GM21423 (cell line): Measurements from ENCODE around the gene AURKAIP1.
"Not testable (repeated sequence)": the region's sequence is repeated elsewhere in the genome, so short reads cannot be mapped to it uniquely, and the experiment has no call there.

Experiments
- ATAC-seq: cut with Tn5 transposase; IDR thresholded peaks from one replicate; pipeline ENCODE4 v1.9.1; 2021; ENCODE audit warnings: mild to moderate bottlenecking, moderate library complexity; ENCODE audit not compliant: unreplicated experiment

The AURKAIP1 gene

GRCh38 chr1:1387098-1388077, 12.4 kb upstream of the AURKAIP1 start:
- no peak for ATAC-seq

GRCh38 chr1:1385931-1386330, 10.9 kb upstream of the AURKAIP1 start:
- ATAC-seq = no peak

- ATAC-seq = not testable (repeated sequence)
Observed at GRCh38 chr1:1385339-1385738, 10.3 kb upstream of the AURKAIP1 start.

GRCh38 chr1:1381294-1381693, 6.3 kb upstream of the AURKAIP1 start:
- no peak for ATAC-seq

GRCh38 chr1:1380860-1381259, 5.9 kb upstream of the AURKAIP1 start:
- ATAC-seq = no peak

GRCh38 chr1:1377540-1378205, 2.7 kb upstream of the AURKAIP1 start:
- ATAC-seq = no peak

GRCh38 chr1:1376551-1377226, 1.7 kb upstream of the AURKAIP1 start:
- ATAC-seq = no peak

GRCh38 chr1:1374589-1374928, 448 bp downstream of the AURKAIP1 start:
- peak; percentile 1 for ATAC-seq

GRCh38 chr1:1373815-1374588, 1.0 kb downstream of the AURKAIP1 start:
- no peak for ATAC-seq

GRCh38 chr1:1373051-1373814, 1.8 kb downstream of the AURKAIP1 start:
- ATAC-seq = no peak

GRCh38 chr1:1371746-1372711, 3.0 kb downstream of the AURKAIP1 start:
- ATAC-seq = no peak

GRCh38 chr1:1371364-1371745, 3.7 kb downstream of the AURKAIP1 start:
- no peak for ATAC-seq

GRCh38 chr1:1370771-1371300, 4.2 kb downstream of the AURKAIP1 start:
- ATAC-seq = no peak

GRCh38 chr1:1370094-1370493, 4.9 kb downstream of the AURKAIP1 start:
- ATAC-seq = not testable (repeated sequence)

GRCh38 chr1:1367315-1367714, 7.7 kb downstream of the AURKAIP1 start:
- ATAC-seq = no peak

- ATAC-seq = no peak
Observed at GRCh38 chr1:1366699-1367066, 8.3 kb downstream of the AURKAIP1 start.

GRCh38 chr1:1365875-1366698, 8.9 kb downstream of the AURKAIP1 start:
- ATAC-seq = no peak

- no peak for ATAC-seq
Observed at GRCh38 chr1:1364266-1364665, 10.7 kb downstream of the AURKAIP1 start.
